ENCODE results near the gene COL3A1.

- TF ChIP-seq POLR2A (IDR thresholded peaks at IDR 0.05; ENCODE audit: extremely low read depth, insufficient read length), result no peak
- TF ChIP-seq CTCF (IDR thresholded peaks at IDR 0.05; ENCODE audit: low read depth, low read length), result no peak
- TF ChIP-seq MAX (IDR thresholded peaks at IDR 0.05; ENCODE audit: low read depth, low read length), result no peak
Measured at GRCh38 chr2:188976545-188977268, 2.5 kb downstream of the COL3A1 start.

Measured in NB4 (cell line).